Measurements from ENCODE around the gene AKAP11.

Gene AKAP11

DNA sequence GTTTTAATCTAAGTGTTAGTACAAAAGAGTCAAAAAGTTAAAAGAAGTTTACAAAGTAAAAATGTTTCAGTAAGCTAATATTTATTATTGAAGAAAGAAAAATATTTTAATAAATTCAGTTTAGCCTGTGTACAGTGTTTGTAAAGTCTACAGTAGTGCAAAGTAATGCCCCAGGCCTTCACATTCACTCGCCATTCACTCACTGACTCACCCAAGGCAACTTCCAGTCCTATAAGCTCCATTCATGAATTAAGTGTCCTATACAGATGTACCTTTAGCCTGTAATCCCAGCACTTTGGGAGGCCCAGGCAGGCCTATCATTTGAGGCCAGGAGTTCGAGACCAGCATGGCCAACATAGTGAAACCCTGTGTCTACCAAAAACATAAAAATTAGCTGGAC lies 24.1 kb upstream of the AKAP11 start:
- H3K4me1 ChIP-seq (ENCODE audit: control insufficient read depth, insufficient read depth, low read length): no peaks in the 10 kb centered on the region
- H3K4me2 ChIP-seq (ENCODE audit: low read length): no peak overlapping the region
- H3K27me3 ChIP-seq (ENCODE audit: control insufficient read depth, insufficient read depth, low read length): no peaks in the 10 kb centered on the region
- H3K36me3 ChIP-seq (ENCODE audit: insufficient read depth, low read length): no peaks in the 10 kb centered on the region
- H3K9ac ChIP-seq (ENCODE audit: low read depth, low read length): no peak overlapping the region
- no peak overlapping the region for H3K4me3 ChIP-seq (ENCODE audit: low read length)
- H3K9me3 ChIP-seq (replicated peaks; ENCODE audit: low read length): no peaks in the 10 kb centered on the region

DNA sequence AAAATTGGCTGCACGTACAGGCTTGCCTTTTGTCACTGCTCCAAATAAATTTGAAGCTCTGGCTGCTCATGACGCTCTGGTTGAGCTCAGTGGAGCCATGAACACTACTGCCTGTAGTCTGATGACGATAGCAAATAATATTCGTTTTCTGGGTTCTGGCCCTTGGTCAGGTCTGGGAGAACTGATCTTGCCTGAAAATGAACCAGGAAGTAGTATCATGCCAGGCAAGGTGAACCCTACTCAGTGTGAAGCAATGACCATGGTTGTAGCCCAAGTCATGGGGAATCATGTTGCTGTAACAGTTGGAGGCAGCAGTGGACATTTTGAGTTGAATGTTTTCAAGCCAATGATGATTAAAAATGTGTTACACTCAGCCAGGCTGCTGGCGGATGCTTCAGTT lies 16.1 kb upstream of the AKAP11 start:
- Histone ChIP-seq H3K9ac (ENCODE audit: low read depth, low read length) (no peak overlapping the region), H3K27me3 (ENCODE audit: control insufficient read depth, insufficient read depth, low read length) (no peaks in the 10 kb centered on the region), H3K9me3 (replicated peaks; ENCODE audit: low read length) (no peaks in the 10 kb centered on the region), H3K4me3 (ENCODE audit: low read length) (no peak overlapping the region), H3K4me2 (ENCODE audit: low read length) (no peak overlapping the region), H3K36me3 (ENCODE audit: insufficient read depth, low read length) (no peaks in the 10 kb centered on the region), H3K4me1 (ENCODE audit: control insufficient read depth, insufficient read depth, low read length) (no peaks in the 10 kb centered on the region)

- Histone ChIP-seq H3K27me3 (ENCODE audit: control insufficient read depth, insufficient read depth, low read length) (no peaks in the 10 kb centered on the region), H3K4me3 (ENCODE audit: low read length) (no peak overlapping the region), H3K36me3 (ENCODE audit: insufficient read depth, low read length) (no peaks in the 10 kb centered on the region), H3K9me3 (replicated peaks; ENCODE audit: low read length) (no peaks in the 10 kb centered on the region), H3K4me1 (ENCODE audit: control insufficient read depth, insufficient read depth, low read length) (no peaks in the 10 kb centered on the region), H3K9ac (ENCODE audit: low read depth, low read length) (no peak overlapping the region), H3K4me2 (ENCODE audit: low read length) (no peak overlapping the region)
Measured at GRCh38 chr13:42258747-42259146, 13.2 kb upstream of the AKAP11 start.

DNA sequence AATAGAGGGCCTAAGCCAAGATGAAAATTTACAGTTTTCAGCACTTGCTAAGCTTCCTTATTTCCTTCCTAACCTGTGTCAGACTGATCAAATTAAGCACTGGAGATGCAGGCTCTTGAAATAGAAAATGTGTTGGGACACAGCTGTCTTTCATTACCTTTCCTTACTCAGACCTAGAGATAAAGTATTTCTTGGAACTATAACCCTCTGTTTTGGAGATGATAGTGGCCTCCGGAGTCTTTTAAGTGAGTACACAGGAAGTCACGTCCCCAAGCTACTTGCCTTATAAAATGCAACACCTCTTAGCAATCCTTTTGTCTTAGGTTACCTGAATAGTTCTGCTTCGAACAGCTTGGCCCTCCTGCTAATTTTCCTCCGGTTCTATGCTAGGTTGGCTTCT lies 12.4 kb upstream of the AKAP11 start:
- H3K4me3 ChIP-seq (ENCODE audit: low read length): no peak overlapping the region
- H3K9ac ChIP-seq (ENCODE audit: low read depth, low read length): no peak overlapping the region
- no peaks in the 10 kb centered on the region for H3K27me3 ChIP-seq (ENCODE audit: control insufficient read depth, insufficient read depth, low read length)

GRCh38 chr13:42260903-42261654 lies 10.9 kb upstream of the AKAP11 start:
- Histone ChIP-seq H3K4me1 (ENCODE audit: control insufficient read depth, insufficient read depth, low read length) (peaks cover under 1% of the 10 kb centered on the region), H3K9me3 (replicated peaks; ENCODE audit: low read length) (no peaks in the 10 kb centered on the region), H3K9ac (ENCODE audit: low read depth, low read length) (no peak overlapping the region), H3K4me2 (ENCODE audit: low read length) (no peak overlapping the region), H3K27me3 (ENCODE audit: control insufficient read depth, insufficient read depth, low read length) (no peaks in the 10 kb centered on the region), H3K36me3 (ENCODE audit: insufficient read depth, low read length) (no peaks in the 10 kb centered on the region), H3K4me3 (ENCODE audit: low read length) (no peak overlapping the region)

More for the DNA sequence above, 12.4 kb upstream of the AKAP11 start:
- Histone ChIP-seq H3K4me2 (ENCODE audit: low read length) (no peak overlapping the region), H3K9me3 (replicated peaks; ENCODE audit: low read length) (no peaks in the 10 kb centered on the region), H3K4me1 (ENCODE audit: control insufficient read depth, insufficient read depth, low read length) (no peaks in the 10 kb centered on the region), H3K36me3 (ENCODE audit: insufficient read depth, low read length) (no peaks in the 10 kb centered on the region)

- no peaks in the 10 kb centered on the region for H3K9me3 ChIP-seq (replicated peaks; ENCODE audit: low read length)
- no peaks in the 10 kb centered on the region for H3K27me3 ChIP-seq (ENCODE audit: control insufficient read depth, insufficient read depth, low read length)
- no peak overlapping the region for H3K4me2 ChIP-seq (ENCODE audit: low read length)
- H3K9ac ChIP-seq (ENCODE audit: low read depth, low read length): no peak overlapping the region
- no peaks in the 10 kb centered on the region for H3K36me3 ChIP-seq (ENCODE audit: insufficient read depth, low read length)
- peaks cover 14% of the 10 kb centered on the region for H3K4me1 ChIP-seq (ENCODE audit: control insufficient read depth, insufficient read depth, low read length)
- no peak overlapping the region for H3K4me3 ChIP-seq (ENCODE audit: low read length)
Measured at GRCh38 chr13:42266473-42266872, 5.5 kb upstream of the AKAP11 start.

DNA sequence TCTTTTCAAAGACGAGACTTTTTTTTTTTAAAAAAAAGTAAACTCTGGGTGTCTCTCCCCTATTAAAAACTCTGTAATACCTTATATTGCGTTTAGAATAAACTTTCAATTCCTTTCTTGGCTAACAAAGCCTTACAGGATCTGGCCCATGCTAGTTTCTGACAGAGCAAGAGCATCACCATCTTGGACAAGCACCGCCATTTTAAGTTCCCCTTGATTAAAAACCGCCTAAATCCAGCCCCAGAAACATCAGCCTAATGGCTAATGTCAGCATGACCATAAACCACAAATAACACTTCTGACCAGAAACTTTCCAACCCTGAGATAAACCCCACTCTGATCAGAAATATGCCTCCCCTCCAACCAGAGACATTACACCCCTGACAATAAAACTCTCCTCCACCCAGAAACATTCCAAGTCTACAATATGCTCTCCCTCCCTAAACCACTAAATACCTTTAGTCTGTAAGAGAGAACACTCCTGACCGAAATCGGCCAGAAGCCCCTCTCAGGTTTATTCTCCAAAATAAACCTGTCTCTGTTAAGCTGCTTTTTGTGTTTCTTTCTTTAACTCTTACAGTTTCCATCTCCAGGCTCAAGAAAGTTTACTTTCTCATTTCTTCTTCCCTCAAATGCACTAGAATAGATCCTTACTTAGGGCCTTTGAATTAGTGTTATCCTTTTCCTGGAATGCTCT lies 1.6 kb upstream of the AKAP11 start:
- Histone ChIP-seq H3K4me1 (ENCODE audit: control insufficient read depth, insufficient read depth, low read length) (peaks cover 20% of the 10 kb centered on the region), H3K4me3 (ENCODE audit: low read length) (no peak overlapping the region)

GRCh38 chr13:42270857-42271215 lies 1.1 kb upstream of the AKAP11 start:
- Histone ChIP-seq H3K36me3 (ENCODE audit: insufficient read depth, low read length) (no peaks in the 10 kb centered on the region), H3K9ac (ENCODE audit: low read depth, low read length) (peak overlapping the region; percentile 71), H3K4me3 (ENCODE audit: low read length) (peak overlapping the region; percentile 74), H3K9me3 (replicated peaks; ENCODE audit: low read length) (no peaks in the 10 kb centered on the region), H3K4me2 (ENCODE audit: low read length) (peak overlapping the region; percentile 78), H3K4me1 (ENCODE audit: control insufficient read depth, insufficient read depth, low read length) (peaks cover 20% of the 10 kb centered on the region), H3K27me3 (ENCODE audit: control insufficient read depth, insufficient read depth, low read length) (no peaks in the 10 kb centered on the region)

More for the DNA sequence above, 1.6 kb upstream of the AKAP11 start:
- H3K9me3 ChIP-seq (replicated peaks; ENCODE audit: low read length): no peaks in the 10 kb centered on the region
- H3K36me3 ChIP-seq (ENCODE audit: insufficient read depth, low read length): no peaks in the 10 kb centered on the region
- H3K9ac ChIP-seq (ENCODE audit: low read depth, low read length): no peak overlapping the region
- no peak overlapping the region for H3K4me2 ChIP-seq (ENCODE audit: low read length)
- H3K27me3 ChIP-seq (ENCODE audit: control insufficient read depth, insufficient read depth, low read length): no peaks in the 10 kb centered on the region

DNA sequence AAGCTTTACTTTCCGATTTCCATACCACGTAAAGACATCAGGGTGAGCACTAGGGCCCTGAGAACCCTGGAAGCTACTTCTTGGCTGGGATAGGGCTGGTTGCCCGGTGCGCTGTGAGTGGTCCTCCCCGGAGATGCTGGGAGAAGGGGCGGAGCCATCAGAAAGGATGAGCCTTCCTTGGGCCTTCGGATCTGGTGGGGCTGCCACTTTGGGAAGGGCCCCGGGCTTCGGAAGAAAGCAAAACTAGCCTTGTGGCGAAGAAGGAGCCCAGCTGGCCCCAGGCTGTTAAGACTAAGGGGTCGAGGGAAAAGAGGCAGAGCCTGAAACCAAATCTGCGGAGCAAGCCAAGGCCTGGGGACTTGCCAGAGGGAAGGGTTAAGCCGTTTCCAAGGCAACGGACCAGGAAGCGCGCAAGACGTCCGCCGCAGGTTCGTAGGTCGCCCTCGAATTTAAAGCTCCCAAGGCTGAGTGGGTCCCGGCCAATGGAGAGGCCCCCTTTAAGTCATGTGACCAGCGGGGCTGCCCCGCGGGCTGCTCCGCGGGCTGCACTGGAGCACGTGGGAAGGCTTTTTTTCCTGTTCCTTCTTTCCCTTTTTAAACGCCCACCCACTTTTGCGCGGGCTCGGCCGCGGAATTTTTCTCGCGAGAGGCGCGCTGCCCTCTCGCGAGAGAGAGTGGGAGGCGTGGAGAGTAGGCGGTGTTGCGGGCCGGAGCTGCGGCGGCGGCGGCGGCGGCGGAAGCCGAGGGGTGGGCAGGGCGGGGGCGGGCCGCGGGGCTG lies 426 bp upstream of the AKAP11 start:
- no peaks in the 10 kb centered on the region for H3K9me3 ChIP-seq (replicated peaks; ENCODE audit: low read length)
- peak overlapping the region; percentile 93 for H3K4me3 ChIP-seq (ENCODE audit: low read length)
- H3K4me2 ChIP-seq (ENCODE audit: low read length): peak overlapping the region; percentile 78
- peak overlapping the region; percentile 71 for H3K9ac ChIP-seq (ENCODE audit: low read depth, low read length)
- H3K27me3 ChIP-seq (ENCODE audit: control insufficient read depth, insufficient read depth, low read length): no peaks in the 10 kb centered on the region
- H3K4me1 ChIP-seq (ENCODE audit: control insufficient read depth, insufficient read depth, low read length): peaks cover 15% of the 10 kb centered on the region
- no peaks in the 10 kb centered on the region for H3K36me3 ChIP-seq (ENCODE audit: insufficient read depth, low read length)

DNA sequence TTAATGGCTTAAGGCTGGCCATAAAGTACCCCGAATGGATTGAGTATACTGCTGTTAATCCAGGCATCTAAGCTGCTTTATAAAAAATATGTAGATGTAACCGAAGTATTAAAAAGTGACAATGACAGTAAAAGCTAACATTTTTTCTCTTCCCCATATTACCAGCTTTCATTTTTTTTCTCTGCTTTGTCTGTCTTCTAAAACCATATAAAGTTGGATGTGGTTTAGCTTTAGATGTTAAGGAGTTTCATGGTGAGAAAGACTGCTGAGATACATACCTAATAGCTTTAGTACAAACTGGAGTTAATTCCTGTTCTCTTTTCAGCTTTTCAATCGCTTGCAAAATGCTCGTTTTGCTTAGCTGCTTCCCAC lies 838 bp downstream of the AKAP11 start:
- no peaks in the 10 kb centered on the region for H3K36me3 ChIP-seq (ENCODE audit: insufficient read depth, low read length)
- no peaks in the 10 kb centered on the region for H3K9me3 ChIP-seq (replicated peaks; ENCODE audit: low read length)
- H3K27me3 ChIP-seq (ENCODE audit: control insufficient read depth, insufficient read depth, low read length): no peaks in the 10 kb centered on the region
- peak overlapping the region; percentile 91 for H3K4me2 ChIP-seq (ENCODE audit: low read length)
- H3K9ac ChIP-seq (ENCODE audit: low read depth, low read length): peak overlapping the region; percentile 90
- H3K4me1 ChIP-seq (ENCODE audit: control insufficient read depth, insufficient read depth, low read length): peaks cover 11% of the 10 kb centered on the region
- peak overlapping the region; percentile 93 for H3K4me3 ChIP-seq (ENCODE audit: low read length)

GRCh38 chr13:42274386-42275097 lies 2.6 kb downstream of the AKAP11 start:
- Histone ChIP-seq H3K4me1 (ENCODE audit: control insufficient read depth, insufficient read depth, low read length) (peaks cover 11% of the 10 kb centered on the region), H3K4me3 (ENCODE audit: low read length) (no peak overlapping the region), H3K9ac (ENCODE audit: low read depth, low read length) (no peak overlapping the region), H3K9me3 (replicated peaks; ENCODE audit: low read length) (no peaks in the 10 kb centered on the region), H3K36me3 (ENCODE audit: insufficient read depth, low read length) (no peaks in the 10 kb centered on the region), H3K4me2 (ENCODE audit: low read length) (no peak overlapping the region), H3K27me3 (ENCODE audit: control insufficient read depth, insufficient read depth, low read length) (no peaks in the 10 kb centered on the region)

Data from skeletal muscle satellite cell (primary cell).